Glutamatergic neuron (in vitro differentiated cells): Measurements from ENCODE around the gene CARMIL1. TPM values are rescaled to one million over a fixed set of nuclear protein-coding genes. Genes with fewer than 3 reads are reported as not detected.
A peak's percentile ranks its signal among the peaks of the same experiment; 100 is the strongest.

Source experiments
- DNase-seq: peaks from one replicate; pipeline ENCODE4 v3.0.0; 2022
- H3K27ac Mint-ChIP-seq: one replicate; pipeline ENCODE4 v1.8.0; 2020; ENCODE audit warnings: mild to moderate bottlenecking, mixed read lengths, inconsistent platforms; ENCODE audit not compliant: unreplicated experiment
- H3K27me3 Mint-ChIP-seq: one replicate; pipeline ENCODE4 v1.8.0; 2020; ENCODE audit warnings: mild to moderate bottlenecking, moderate library complexity, mixed read lengths, inconsistent platforms; ENCODE audit not compliant: unreplicated experiment
- H3K36me3 Mint-ChIP-seq: one replicate; pipeline ENCODE4 v1.8.0; 2020; ENCODE audit warnings: mild to moderate bottlenecking, mixed read lengths, inconsistent platforms; ENCODE audit not compliant: unreplicated experiment
- H3K4me1 Mint-ChIP-seq: one replicate; pipeline ENCODE4 v1.8.0; 2020; ENCODE audit warnings: mild to moderate bottlenecking, low read depth, mixed read lengths, inconsistent platforms; ENCODE audit not compliant: unreplicated experiment
- H3K4me3 Mint-ChIP-seq: one replicate; pipeline ENCODE4 v1.8.0; 2020; ENCODE audit warnings: mild to moderate bottlenecking, mixed read lengths, inconsistent platforms; ENCODE audit not compliant: unreplicated experiment
- H3K9me3 Mint-ChIP-seq: one replicate; pipeline ENCODE4 v1.8.0; 2020; ENCODE audit warnings: mild to moderate bottlenecking, moderate library complexity, mixed read lengths, inconsistent platforms; ENCODE audit not compliant: unreplicated experiment
- CTCF ChIP-seq: fragments of 200-600 bp; sonication (generic); IDR thresholded peaks from one replicate; pipeline ENCODE4 v1.5.0; 2021; ENCODE audit not compliant: partially characterized antibody, unreplicated experiment
- total RNA-seq: library from RNA; stranded (reverse); fragmentation: NEBNext Ultra II Directional; extraction: Animal tissue kit (Norgen Biotek cat#: 25700); gene quantifications from one replicate; pipeline ENCODE4 v1.2.1, GENCODE V29; 2021; ENCODE audit not compliant: unreplicated experiment

The CARMIL1 gene
- total RNA-seq, 1 donor from 2014 or later: 4.8 TPM

- H3K27ac Mint-ChIP-seq: no peak overlapping the region
- no peaks in the 10 kb centered on the region for H3K36me3 Mint-ChIP-seq
- TF ChIP-seq CTCF: no peak
- peaks cover 3% of the 10 kb centered on the region for H3K9me3 Mint-ChIP-seq
- no peak for DNase-seq
- peaks cover 2% of the 10 kb centered on the region for H3K4me1 Mint-ChIP-seq
- H3K4me3 Mint-ChIP-seq: no peak overlapping the region
- H3K27me3 Mint-ChIP-seq: peaks cover 5% of the 10 kb centered on the region
Measured at GRCh38 chr6:25596928-25597818, 318.0 kb downstream of the CARMIL1 start.

- Mint-ChIP-seq H3K9me3 (peaks cover 3% of the 10 kb centered on the region), H3K27ac (no peak overlapping the region), H3K4me1 (no peaks in the 10 kb centered on the region), H3K36me3 (no peaks in the 10 kb centered on the region), H3K27me3 (peaks cover 5% of the 10 kb centered on the region), H3K4me3 (no peak overlapping the region)
- TF ChIP-seq CTCF: no peak
- DNase-seq: no peak
Measured at GRCh38 chr6:25599516-25600085, 320.4 kb downstream of the CARMIL1 start.

GRCh38 chr6:25601800-25602673, 322.9 kb downstream of the CARMIL1 start:
- H3K27me3 Mint-ChIP-seq: peaks cover 5% of the 10 kb centered on the region
- peaks cover 3% of the 10 kb centered on the region for H3K9me3 Mint-ChIP-seq
- no peaks in the 10 kb centered on the region for H3K36me3 Mint-ChIP-seq
- no peak overlapping the region for H3K4me3 Mint-ChIP-seq
- no peak for DNase-seq
- H3K27ac Mint-ChIP-seq: no peak overlapping the region
- TF ChIP-seq CTCF: peak; percentile 71
- peaks cover 8% of the 10 kb centered on the region for H3K4me1 Mint-ChIP-seq

GRCh38 chr6:25602674-25602982, 323.5 kb downstream of the CARMIL1 start:
- Mint-ChIP-seq H3K9me3 (peaks cover 3% of the 10 kb centered on the region), H3K27ac (no peak overlapping the region), H3K36me3 (no peaks in the 10 kb centered on the region), H3K27me3 (peaks cover 2% of the 10 kb centered on the region), H3K4me1 (peaks cover 13% of the 10 kb centered on the region), H3K4me3 (no peak overlapping the region)
- no peak for TF ChIP-seq CTCF
- no peak for DNase-seq
